D721Med (cell line): ENCODE measurements around the gene PI4KA.

Source experiments
- DNase-seq: peaks from one replicate; pipeline ENCODE4 v3.0.0; 2011; ENCODE audit warnings: low spot score; ENCODE audit not compliant: insufficient read length
- FAIRE-seq: peaks from 2 replicates; lab custom pipeline; 2011; peaks lifted over from hg19 to GRCh38; lab: Jason Lieb, UNC
- CTCF ChIP-seq: IDR thresholded peaks from 2 replicates; pipeline ENCODE4 v1.5.1; 2012; ENCODE audit warnings: mild to moderate bottlenecking, control low read depth; ENCODE audit not compliant: insufficient read depth; ENCODE audit errors: missing control alignments

PI4KA gene

DNA sequence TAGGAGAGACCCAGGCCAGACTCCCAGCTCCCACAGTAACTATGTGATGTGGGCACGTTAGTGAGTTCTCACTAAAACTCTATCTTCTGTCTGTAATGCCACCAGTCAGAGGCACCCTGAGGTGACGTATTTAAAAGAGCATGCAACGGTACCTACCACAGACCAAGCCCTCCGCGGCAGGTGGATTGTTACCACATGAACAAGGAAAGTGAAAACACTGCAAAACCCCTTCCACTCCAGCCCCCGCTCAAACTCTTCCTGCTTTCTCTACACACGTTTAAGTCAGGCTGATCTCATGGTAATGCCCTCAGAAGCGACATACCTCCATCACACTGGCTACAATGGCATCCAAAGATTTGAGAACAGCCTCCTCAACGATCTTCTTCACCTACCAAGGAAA is 48.0 kb downstream of the PI4KA start:
- FAIRE-seq (no peak), DNase-seq (no peak)
- no peak for TF ChIP-seq CTCF

DNA sequence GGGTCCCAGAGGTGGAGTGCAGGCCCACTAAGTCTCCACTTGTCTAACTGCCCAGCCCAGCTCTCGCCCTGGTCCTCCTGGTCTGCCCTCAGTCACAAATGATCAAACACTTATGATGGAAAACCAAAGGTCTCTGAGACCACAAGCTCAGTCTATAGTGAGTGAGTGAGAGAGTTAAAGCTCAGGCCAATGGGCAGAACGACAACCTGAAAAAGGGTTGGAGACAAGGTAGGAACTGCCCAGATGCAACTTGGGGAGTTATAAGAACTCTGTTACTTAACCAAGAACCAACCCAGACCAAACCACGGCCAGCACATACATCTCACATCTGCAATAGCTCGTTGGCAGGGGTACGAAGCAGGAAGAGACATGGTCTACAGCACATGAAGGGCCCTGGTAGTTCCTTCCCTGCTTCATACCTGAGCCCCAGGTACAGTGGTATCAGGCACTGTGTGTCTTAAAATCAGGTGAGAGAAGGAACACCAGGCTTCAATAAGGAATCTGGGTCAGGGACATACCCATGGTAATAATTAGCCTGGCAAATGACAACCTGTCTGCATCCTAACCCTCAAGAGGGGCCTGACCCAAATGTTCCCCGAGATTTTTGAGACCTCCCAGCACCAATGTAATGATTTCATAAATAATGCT is 48.9 kb downstream of the PI4KA start:
- FAIRE-seq (no peak), DNase-seq (no peak)
- no peak for TF ChIP-seq CTCF

- no peak for FAIRE-seq
- DNase-seq: no peak
- no peak for TF ChIP-seq CTCF
Measured at GRCh38 chr22:20808844-20809243, 49.8 kb downstream of the PI4KA start.

- no peak for FAIRE-seq
- no peak for DNase-seq
- no peak for TF ChIP-seq CTCF
Measured at GRCh38 chr22:20807315-20807752, 51.3 kb downstream of the PI4KA start.

DNA sequence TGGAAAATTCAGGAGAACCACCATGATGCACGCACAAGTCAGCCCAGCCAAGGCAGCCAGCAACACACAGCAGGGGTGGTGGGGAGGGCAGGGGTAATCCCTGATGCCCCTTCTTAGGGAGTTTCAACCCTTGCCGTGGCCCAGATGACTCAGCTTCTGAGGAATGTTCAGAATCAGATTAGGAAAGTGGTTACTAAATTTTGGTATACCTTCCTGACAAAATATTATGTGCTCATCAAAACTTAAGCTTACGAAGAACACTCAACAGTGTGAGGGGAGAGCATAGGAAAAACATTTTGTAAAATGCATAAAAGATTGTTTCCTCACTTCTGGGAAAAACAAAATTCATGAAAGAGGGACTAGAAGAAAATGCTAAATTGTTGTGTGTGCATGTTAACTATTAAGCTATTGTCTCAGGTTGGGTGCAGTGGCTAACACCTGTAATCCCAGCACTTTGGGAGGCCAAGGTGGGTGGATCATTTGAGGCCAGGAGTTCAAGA is 52.6 kb downstream of the PI4KA start:
- TF ChIP-seq CTCF: no peak
- DNase-seq (no peak), FAIRE-seq (no peak)

DNA sequence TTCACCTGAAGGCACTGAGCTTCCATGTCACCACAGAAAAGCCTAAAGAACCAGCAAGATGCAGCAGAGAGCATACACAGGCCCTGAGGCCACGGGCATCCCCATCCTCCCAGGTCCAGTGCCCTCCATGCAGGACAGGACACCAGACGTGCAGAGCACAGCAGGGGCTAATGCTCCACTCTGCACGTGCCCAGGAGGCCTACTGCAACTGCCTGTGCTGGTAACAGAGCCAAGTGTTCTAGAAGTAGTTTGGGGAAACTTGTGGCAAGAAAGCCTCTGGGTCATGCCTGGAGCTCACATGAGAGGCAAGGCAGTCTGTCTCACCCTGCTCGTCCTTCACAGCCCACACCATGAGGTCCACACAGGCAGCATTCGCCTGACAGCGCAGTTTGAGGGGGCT is 54.0 kb downstream of the PI4KA start:
- no peak for DNase-seq
- no peak for TF ChIP-seq CTCF
- FAIRE-seq: no peak

- TF ChIP-seq CTCF: peak; percentile 42
- FAIRE-seq (no peak), DNase-seq (no peak)
Measured at GRCh38 chr22:20803696-20804324, 54.8 kb downstream of the PI4KA start.
